Suprapubic skin (tissue), 4 donors: Measurements from ENCODE around the gene VPS45.

ENCODE experiments used
- CTCF ChIP-seq, 2 donors: fragments of 200-600 bp in 1 of 2; fragments of 450-650 bp in 1 of 2; sonication (generic) in 1 of 2; IDR thresholded peaks; one replicate each; pipeline ENCODE4 v1.5.1; 2016 to 2019; ENCODE audit warnings: antibody characterized with exemption in 2 of 2, mild to moderate bottlenecking in 1 of 2, moderate library complexity in 1 of 2
- POLR2A ChIP-seq, 2 donors: fragments of 450-650 bp; IDR thresholded peaks; one replicate each; pipeline ENCODE4 v1.6.1; 2017; ENCODE audit warnings: antibody characterized with exemption in 2 of 2, mild to moderate bottlenecking in 2 of 2, moderate library complexity in 2 of 2
- POLR2AphosphoS5 ChIP-seq, 3 donors: sonication (generic); formaldehyde crosslinking; IDR thresholded peaks; one replicate each; pipeline ENCODE4 v1.6.1; 2017; ENCODE audit warnings: antibody characterized with exemption in 3 of 3

- TF ChIP-seq CTCF (IDR thresholded peaks at IDR 0.05) (no peak), POLR2A (IDR thresholded peaks at IDR 0.05) (no peak), POLR2AphosphoS5 (IDR thresholded peaks at IDR 0.05) (no peak)
These were observed 16.5 kb upstream of the VPS45 start for GRCh38 chr1:150051089-150051373.
